Mesothelial cell of epicardium (in vitro differentiated cells): ENCODE results near the gene ATP13A1. TPM values are rescaled to one million over a fixed set of nuclear protein-coding genes. Genes with fewer than 3 reads are reported as not detected.

Source experiments
- DNase-seq, 2 experiments: peaks; one replicate each; pipeline ENCODE4 v3.0.0; 2021; ENCODE audit warnings: low spot score in 2 of 2; ENCODE audit not compliant: unreplicated experiment in 2 of 2
- H3K27ac Mint-ChIP-seq: 2 replicates; pipeline ENCODE4 v1.8.0; 2021; ENCODE audit warnings: mixed read lengths
- H3K27me3 Mint-ChIP-seq: 2 replicates; pipeline ENCODE4 v1.8.0; 2021; ENCODE audit warnings: low read depth, mixed read lengths
- H3K36me3 Mint-ChIP-seq: 2 replicates; pipeline ENCODE4 v1.8.0; 2021; ENCODE audit warnings: mixed read lengths
- H3K4me1 Mint-ChIP-seq: 2 replicates; pipeline ENCODE4 v1.8.0; 2021; ENCODE audit warnings: mixed read lengths
- H3K4me3 Mint-ChIP-seq: 2 replicates; pipeline ENCODE4 v1.8.0; 2021; ENCODE audit warnings: mild to moderate bottlenecking, moderate library complexity, mixed read lengths
- H3K9me3 Mint-ChIP-seq: 2 replicates; pipeline ENCODE4 v1.8.0; 2021; ENCODE audit warnings: mixed read lengths
- CTCF ChIP-seq: fragments of 200-600 bp; sonication (generic); IDR thresholded peaks from one replicate; pipeline ENCODE4 v1.5.0; 2021; ENCODE audit warnings: antibody characterized with exemption; ENCODE audit not compliant: unreplicated experiment
- total RNA-seq: library from RNA; stranded (reverse); gene quantifications from 3 replicates; pipeline ENCODE4 v1.2.1, GENCODE V29; 2021

Gene ATP13A1
- total RNA-seq, 1 donor from 2014 or later = 88.3 TPM

- peaks cover 35% of the 10 kb centered on the region for H3K36me3 Mint-ChIP-seq
- H3K27me3 Mint-ChIP-seq = no peaks in the 10 kb centered on the region
- H3K4me1 Mint-ChIP-seq = no peaks in the 10 kb centered on the region
- no peak overlapping the region for H3K27ac Mint-ChIP-seq
- TF ChIP-seq CTCF = no peak
- DNase-seq = no peak
- no peak overlapping the region for H3K4me3 Mint-ChIP-seq
- H3K9me3 Mint-ChIP-seq = no peaks in the 10 kb centered on the region
Observed at GRCh38 chr19:19654441-19654840, 9.0 kb downstream of the ATP13A1 start.

GRCh38 chr19:19653597-19654147 lies 9.8 kb downstream of the ATP13A1 start:
- no peak overlapping the region for H3K27ac Mint-ChIP-seq
- H3K36me3 Mint-ChIP-seq = peaks cover 39% of the 10 kb centered on the region
- H3K4me1 Mint-ChIP-seq = no peaks in the 10 kb centered on the region
- no peak for TF ChIP-seq CTCF
- H3K9me3 Mint-ChIP-seq = no peaks in the 10 kb centered on the region
- no peak overlapping the region for H3K4me3 Mint-ChIP-seq
- H3K27me3 Mint-ChIP-seq = no peaks in the 10 kb centered on the region
- no peak for DNase-seq

GRCh38 chr19:19652482-19653295 lies 10.8 kb downstream of the ATP13A1 start:
- no peak for TF ChIP-seq CTCF
- H3K36me3 Mint-ChIP-seq = peaks cover 35% of the 10 kb centered on the region
- DNase-seq = no peak
- no peak overlapping the region for H3K27ac Mint-ChIP-seq
- no peaks in the 10 kb centered on the region for H3K9me3 Mint-ChIP-seq
- H3K4me1 Mint-ChIP-seq = no peaks in the 10 kb centered on the region
- no peak overlapping the region for H3K4me3 Mint-ChIP-seq
- H3K27me3 Mint-ChIP-seq = no peaks in the 10 kb centered on the region

- Mint-ChIP-seq H3K9me3 (no peaks in the 10 kb centered on the region), H3K36me3 (peaks cover 37% of the 10 kb centered on the region), H3K27me3 (no peaks in the 10 kb centered on the region), H3K27ac (no peak overlapping the region), H3K4me3 (no peak overlapping the region), H3K4me1 (no peaks in the 10 kb centered on the region)
- no peak for TF ChIP-seq CTCF
- DNase-seq = no peak
Observed at GRCh38 chr19:19651076-19651475, 12.4 kb downstream of the ATP13A1 start.

GRCh38 chr19:19650331-19650730 lies 13.1 kb downstream of the ATP13A1 start:
- peaks cover 36% of the 10 kb centered on the region for H3K36me3 Mint-ChIP-seq
- no peaks in the 10 kb centered on the region for H3K9me3 Mint-ChIP-seq
- H3K27ac Mint-ChIP-seq = no peak overlapping the region
- no peak for DNase-seq
- no peaks in the 10 kb centered on the region for H3K4me1 Mint-ChIP-seq
- no peak for TF ChIP-seq CTCF
- no peak overlapping the region for H3K4me3 Mint-ChIP-seq
- no peaks in the 10 kb centered on the region for H3K27me3 Mint-ChIP-seq
